Measurements from ENCODE around the gene CYBRD1.
"Not testable (repeated sequence)": the region's sequence is repeated elsewhere in the genome, so short reads cannot be mapped to it uniquely, and the experiment has no call there.

CYBRD1 gene

DNA sequence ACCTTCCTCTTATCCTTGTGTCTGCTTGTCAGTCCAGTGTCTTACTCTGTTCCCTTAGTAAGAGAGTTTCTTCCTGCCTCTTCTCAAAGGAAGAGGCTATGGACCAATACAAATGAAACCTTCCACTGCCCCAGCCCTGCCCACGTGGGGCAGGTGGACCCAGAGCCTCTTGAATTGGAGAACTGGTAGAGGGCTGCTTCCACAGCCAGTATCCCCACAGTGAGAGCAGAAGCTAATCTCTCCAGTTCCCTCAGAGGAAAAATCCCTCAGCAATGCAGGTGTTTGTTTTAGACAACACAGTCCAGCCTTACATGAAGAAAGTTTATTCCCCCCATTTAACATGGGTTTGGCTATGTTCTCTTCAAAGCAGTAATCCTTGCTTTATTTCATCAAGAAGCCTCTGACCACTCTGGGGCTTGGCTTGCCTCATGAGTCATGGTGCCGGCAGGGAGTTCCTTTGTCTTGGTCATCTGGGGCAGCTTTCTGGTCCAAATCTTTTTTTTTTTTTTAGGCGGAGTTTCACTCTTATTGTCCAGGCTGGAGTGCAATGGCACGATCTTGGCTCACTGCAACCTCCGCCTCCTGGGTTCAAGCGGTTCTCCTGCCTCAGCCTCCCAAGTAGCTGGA is 6.5 kb upstream of the CYBRD1 start:
- DNase-seq (ENCODE audit: low spot score), result no peak

GRCh38 chr2:171516793-171517192 is 5.5 kb upstream of the CYBRD1 start:
- no peak for DNase-seq (ENCODE audit: low spot score)

- DNase-seq (ENCODE audit: low spot score), result no peak
Observed at GRCh38 chr2:171520471-171520870, 1.8 kb upstream of the CYBRD1 start.

- DNase-seq (ENCODE audit: low spot score), result peak; percentile 34
Observed at GRCh38 chr2:171521361-171522051, 768 bp upstream of the CYBRD1 start.

DNA sequence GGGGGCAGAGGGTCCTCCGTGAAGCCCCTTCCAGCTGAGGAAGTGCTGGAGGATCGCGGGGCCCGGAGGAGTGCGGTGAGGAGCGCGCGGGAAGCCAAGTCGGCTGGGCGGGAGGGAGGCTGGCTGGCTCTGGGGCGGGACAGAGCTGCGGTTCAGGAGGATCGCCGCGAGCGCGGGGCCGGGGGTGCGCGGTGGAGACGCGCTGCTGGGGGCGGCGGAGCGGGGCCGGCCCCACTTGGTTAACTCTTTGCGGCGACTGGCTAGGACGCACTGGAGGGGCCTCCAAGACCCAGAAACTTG is 464 bp downstream of the CYBRD1 start:
- DNase-seq (ENCODE audit: low spot score), result no peak

DNA sequence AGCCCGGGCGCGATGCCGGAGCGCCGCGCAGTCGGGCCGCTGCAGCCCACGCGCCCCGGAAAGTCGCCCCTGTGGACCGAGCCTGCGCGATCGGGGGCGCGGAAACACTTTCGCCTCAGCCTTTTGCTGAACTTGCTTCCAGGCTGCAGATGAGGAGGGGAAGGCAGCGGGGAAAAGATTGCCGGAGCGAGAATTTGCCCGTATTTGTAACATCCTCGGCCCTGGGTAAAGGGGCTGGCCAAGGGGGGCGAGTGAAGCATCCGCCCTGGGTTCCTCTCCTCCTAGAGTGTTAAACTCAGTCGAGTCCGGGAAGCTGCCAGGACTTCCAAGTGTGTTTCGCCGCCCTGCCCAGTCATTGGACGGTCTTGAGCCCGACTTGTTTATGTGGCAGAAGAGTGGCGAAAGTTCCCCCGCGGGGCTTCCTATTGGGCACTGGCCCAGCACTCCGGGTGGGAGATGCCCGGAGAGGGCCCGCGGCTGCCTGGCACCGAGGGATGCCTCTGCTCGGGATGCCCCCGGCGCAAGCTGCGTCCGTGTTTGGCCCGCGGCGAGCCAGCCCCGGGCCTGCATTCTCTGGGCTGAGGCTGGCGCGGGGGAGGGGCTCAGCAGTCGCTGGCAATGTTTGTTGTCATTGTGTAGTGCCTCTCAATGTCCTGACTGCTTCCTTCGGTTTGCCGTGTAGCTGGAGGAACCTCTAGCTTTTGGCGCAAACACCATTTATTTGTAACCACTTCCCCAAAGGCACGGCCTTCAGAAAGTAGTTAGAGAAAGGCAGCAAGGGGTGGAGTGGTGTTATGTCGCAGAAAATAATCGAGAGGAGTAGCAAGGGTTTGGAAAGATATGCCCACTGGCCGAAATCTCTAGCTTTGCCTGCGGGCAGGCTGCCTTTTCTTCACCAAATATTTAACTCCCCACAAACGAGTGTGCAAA is 1.1 kb downstream of the CYBRD1 start:
- DNase-seq (ENCODE audit: low spot score), result peak; percentile 86

DNA sequence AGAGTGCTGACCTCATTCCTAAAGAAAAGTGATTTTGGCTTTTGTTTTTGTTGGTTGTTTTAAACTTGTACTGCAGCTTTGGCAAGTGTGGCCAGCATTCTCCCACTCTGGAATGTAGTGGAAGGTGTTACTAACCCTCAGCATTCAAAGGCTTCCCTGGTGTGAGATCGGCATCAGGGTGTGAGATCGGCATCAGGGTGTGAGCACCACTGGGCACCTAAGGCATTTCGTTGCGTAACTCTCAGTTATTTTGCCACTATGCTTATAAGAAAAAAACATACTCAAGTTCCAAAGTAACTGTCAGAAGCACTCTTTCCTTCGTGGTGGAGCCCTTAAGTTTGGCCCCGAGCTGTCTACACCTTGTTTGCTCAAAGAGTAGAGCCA is 1.7 kb downstream of the CYBRD1 start:
- DNase-seq (ENCODE audit: low spot score), result no peak

- no peak for DNase-seq (ENCODE audit: low spot score)
Observed at GRCh38 chr2:171529914-171530313, 7.6 kb downstream of the CYBRD1 start.

DNA sequence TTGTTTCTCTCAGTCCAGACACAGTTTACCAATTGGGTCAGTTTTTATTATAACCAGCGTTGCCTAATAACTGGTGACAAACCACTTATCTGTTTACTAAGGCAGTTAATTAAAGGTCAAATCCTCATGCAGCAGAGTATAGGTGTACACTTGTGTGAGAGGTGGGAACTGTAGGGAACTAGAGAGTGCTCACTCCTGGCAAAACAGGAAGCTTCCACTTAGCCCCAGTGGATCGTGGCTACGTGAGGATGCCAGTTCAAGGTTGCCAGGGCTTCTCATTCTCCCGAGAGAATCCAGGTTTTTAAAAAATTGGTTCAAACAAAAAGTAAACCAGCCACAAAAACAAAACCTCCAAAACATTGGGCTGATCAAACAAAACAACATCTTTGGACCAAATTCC is 8.1 kb downstream of the CYBRD1 start:
- DNase-seq (ENCODE audit: low spot score), result no peak

- not testable (repeated sequence) for DNase-seq (ENCODE audit: low spot score)
Observed at GRCh38 chr2:171530859-171531258, 8.6 kb downstream of the CYBRD1 start.

GRCh38 chr2:171531291-171531690 is 9.0 kb downstream of the CYBRD1 start:
- DNase-seq (ENCODE audit: low spot score), result peak; percentile 16

GRCh38 chr2:171531836-171532450 is 9.7 kb downstream of the CYBRD1 start:
- DNase-seq (ENCODE audit: low spot score), result no peak

GRCh38 chr2:171533331-171533730 is 11.1 kb downstream of the CYBRD1 start:
- no peak for DNase-seq (ENCODE audit: low spot score)

DNA sequence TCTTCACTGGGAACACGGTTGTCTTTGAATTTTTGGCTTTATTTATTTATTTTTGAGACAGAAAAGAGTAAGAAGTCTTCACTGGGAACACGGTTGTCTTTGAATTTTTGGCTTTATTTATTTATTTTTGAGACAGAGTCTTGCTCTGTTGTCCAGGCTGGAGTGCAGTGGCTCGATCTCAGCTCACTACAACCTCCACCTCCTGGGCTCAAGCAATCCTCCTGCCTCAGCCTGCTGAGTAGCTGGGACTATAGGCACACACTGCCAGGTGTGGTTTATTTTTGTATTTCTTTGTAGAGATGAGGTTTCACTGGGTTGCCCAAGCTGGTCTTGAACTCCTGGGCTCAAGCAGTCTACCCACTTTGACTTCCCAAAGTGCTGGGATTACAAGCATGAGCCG is 13.3 kb downstream of the CYBRD1 start:
- not testable (repeated sequence) for DNase-seq (ENCODE audit: low spot score)

GRCh38 chr2:171540437-171540836 is 18.2 kb downstream of the CYBRD1 start:
- no peak for DNase-seq (ENCODE audit: low spot score)

DNA sequence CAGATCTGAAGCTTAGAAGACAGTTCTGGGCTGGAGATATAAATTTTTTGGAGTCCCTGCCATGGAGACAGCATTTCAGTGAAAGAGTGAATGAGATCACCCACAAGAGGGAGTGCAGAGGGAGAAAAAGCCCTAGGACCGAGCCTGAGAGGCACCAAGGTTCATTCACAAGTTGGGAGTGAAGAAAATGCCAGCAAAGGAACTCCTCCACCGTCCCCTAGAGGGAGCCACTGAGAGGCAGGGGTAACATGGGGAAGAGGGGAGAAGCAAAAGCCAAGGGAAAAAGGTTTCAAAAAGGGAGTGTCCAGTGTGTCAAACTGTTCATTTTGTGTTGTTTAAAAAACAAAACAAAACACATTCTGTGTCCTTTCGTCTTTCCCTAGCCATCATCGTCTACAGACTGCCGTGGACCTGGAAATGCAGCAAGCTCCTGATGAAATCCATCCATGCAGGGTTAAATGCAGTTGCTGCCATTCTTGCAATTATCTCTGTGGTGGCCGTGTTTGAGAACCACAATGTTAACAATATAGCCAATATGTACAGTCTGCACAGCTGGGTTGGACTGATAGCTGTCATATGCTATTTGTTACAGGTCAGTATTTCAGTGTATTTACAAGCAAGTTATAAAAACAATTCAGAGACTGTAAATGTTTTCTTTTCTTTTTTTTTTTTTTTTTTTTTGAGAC is 19.1 kb downstream of the CYBRD1 start:
- no peak for DNase-seq (ENCODE audit: low spot score)

- DNase-seq (ENCODE audit: low spot score), result no peak
Observed at GRCh38 chr2:171545086-171545485, 22.8 kb downstream of the CYBRD1 start.

DNA sequence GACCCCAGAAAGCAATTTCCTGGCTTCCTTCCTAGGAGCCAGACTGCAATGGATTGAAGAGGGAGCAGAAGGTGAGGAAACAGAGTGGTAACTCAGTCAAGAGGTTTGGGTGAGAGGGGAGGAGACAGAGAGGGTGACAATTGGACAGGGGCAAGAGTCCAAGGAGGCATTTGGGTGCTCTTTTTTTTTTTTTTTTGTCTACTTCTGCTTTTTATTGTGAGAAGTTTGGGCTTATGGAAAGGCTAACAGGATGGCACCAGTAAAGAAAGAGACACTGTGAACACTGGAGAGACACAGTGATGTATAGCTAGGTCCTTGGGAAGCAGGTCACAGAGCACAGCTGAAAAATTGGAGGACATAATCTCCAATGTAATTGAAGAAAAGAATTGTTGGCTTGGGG is 25.0 kb downstream of the CYBRD1 start:
- DNase-seq (ENCODE audit: low spot score), result no peak

- no peak for DNase-seq (ENCODE audit: low spot score)
Observed at GRCh38 chr2:171547720-171548119, 25.4 kb downstream of the CYBRD1 start.

GRCh38 chr2:171550613-171551012 is 28.3 kb downstream of the CYBRD1 start:
- DNase-seq (ENCODE audit: low spot score), result no peak

DNA sequence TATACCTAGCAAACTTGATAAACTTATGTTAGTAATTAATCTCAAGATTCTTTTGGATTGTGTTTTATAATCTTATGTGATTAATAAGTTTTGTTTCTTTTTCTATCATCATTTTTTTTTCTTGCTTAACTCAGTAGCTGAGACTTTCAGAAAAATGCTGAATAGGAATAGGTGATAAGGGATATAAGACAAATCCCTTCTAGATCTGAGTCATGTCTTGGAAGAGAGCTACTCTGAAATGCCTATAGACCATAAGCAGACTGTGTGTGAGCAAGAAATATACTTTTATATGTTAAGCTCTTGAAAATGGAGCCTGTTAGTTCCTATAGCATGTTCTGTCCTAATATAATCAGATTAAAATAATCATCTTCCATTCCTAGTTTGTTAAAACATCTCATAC is 29.6 kb downstream of the CYBRD1 start:
- no peak for DNase-seq (ENCODE audit: low spot score)

DNA sequence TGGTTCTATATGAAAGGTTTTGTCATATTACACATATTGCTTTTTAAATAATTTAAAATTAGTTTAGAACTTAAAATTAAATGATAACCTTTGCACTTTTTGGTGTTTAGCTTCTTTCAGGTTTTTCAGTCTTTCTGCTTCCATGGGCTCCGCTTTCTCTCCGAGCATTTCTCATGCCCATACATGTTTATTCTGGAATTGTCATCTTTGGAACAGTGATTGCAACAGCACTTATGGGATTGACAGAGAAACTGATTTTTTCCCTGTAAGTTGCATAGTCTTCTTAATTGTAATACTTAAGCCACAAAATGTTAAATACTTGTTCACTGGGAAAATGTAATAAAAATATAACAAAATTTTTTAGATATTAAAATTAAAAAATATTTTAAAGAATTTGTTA is 31.0 kb downstream of the CYBRD1 start:
- no peak for DNase-seq (ENCODE audit: low spot score)
